HG03565 (cell line): ENCODE results near the gene DOP1B.
"Not testable (repeated sequence)": the region's sequence is repeated elsewhere in the genome, so short reads cannot be mapped to it uniquely, and the experiment has no call there.

Source experiments
- ATAC-seq: cut with Tn5 transposase; IDR thresholded peaks from one replicate; pipeline ENCODE4 v1.9.1; 2021; ENCODE audit warnings: mild to moderate bottlenecking, moderate library complexity; ENCODE audit not compliant: unreplicated experiment

DOP1B gene

GRCh38 chr21:36170823-36171222 lies 14.2 kb downstream of the DOP1B start:
- ATAC-seq: no peak

GRCh38 chr21:36171336-36171735 lies 14.7 kb downstream of the DOP1B start:
- ATAC-seq: no peak

- no peak for ATAC-seq
These were observed 15.2 kb downstream of the DOP1B start for GRCh38 chr21:36171741-36172331.

- no peak for ATAC-seq
These were observed 18.2 kb downstream of the DOP1B start for GRCh38 chr21:36174780-36175179.

- no peak for ATAC-seq
These were observed 19.3 kb downstream of the DOP1B start for GRCh38 chr21:36175771-36176565.

GRCh38 chr21:36178349-36178748 lies 21.7 kb downstream of the DOP1B start:
- ATAC-seq: no peak

- no peak for ATAC-seq
These were observed 22.5 kb downstream of the DOP1B start for GRCh38 chr21:36179145-36179544.

GRCh38 chr21:36180963-36181362 lies 24.3 kb downstream of the DOP1B start:
- no peak for ATAC-seq

- no peak for ATAC-seq
These were observed 26.6 kb downstream of the DOP1B start for GRCh38 chr21:36183144-36183795.

GRCh38 chr21:36184545-36184944 lies 27.9 kb downstream of the DOP1B start:
- ATAC-seq: no peak

- no peak for ATAC-seq
These were observed 28.9 kb downstream of the DOP1B start for GRCh38 chr21:36185523-36185922.

GRCh38 chr21:36186081-36186480 lies 29.5 kb downstream of the DOP1B start:
- ATAC-seq: no peak

GRCh38 chr21:36186506-36187399 lies 30.1 kb downstream of the DOP1B start:
- no peak for ATAC-seq

- no peak for ATAC-seq
These were observed 31.6 kb downstream of the DOP1B start for GRCh38 chr21:36188081-36188681.

- ATAC-seq: no peak
These were observed 32.3 kb downstream of the DOP1B start for GRCh38 chr21:36188937-36189336.

GRCh38 chr21:36190736-36191135 lies 34.1 kb downstream of the DOP1B start:
- ATAC-seq: no peak

- no peak for ATAC-seq
These were observed 36.6 kb downstream of the DOP1B start for GRCh38 chr21:36193200-36193599.

- ATAC-seq: no peak
These were observed 37.4 kb downstream of the DOP1B start for GRCh38 chr21:36194024-36194423.

GRCh38 chr21:36195613-36196012 lies 39.0 kb downstream of the DOP1B start:
- ATAC-seq: no peak

- no peak for ATAC-seq
These were observed 42.4 kb downstream of the DOP1B start for GRCh38 chr21:36199021-36199420.

GRCh38 chr21:36199575-36199974 lies 43.0 kb downstream of the DOP1B start:
- ATAC-seq: not testable (repeated sequence)
